HepG2 (cell line): ENCODE data around the gene SNAI3. TPM values are rescaled to one million over a fixed set of nuclear protein-coding genes. Genes with fewer than 3 reads are reported as not detected.

Experiments
- ATF1 ChIP-seq: IDR thresholded peaks from 2 replicates; pipeline ENCODE4 v1.6.1; 2016; ENCODE audit warnings: mild to moderate bottlenecking, control low read depth
- CHD2 ChIP-seq: IDR thresholded peaks from 2 replicates; pipeline ENCODE4 v1.6.1; 2011; ENCODE audit warnings: low read depth, low read length, improper control_type of control experiment
- ELF1 ChIP-seq: sonication (generic); formaldehyde crosslinking; IDR thresholded peaks from 2 replicates; pipeline ENCODE4 v1.4.0; 2020; ENCODE audit warnings: missing genetic modification reagents
- KDM5A ChIP-seq: fragments of 200-600 bp; sonication (generic); IDR thresholded peaks from 2 replicates; pipeline ENCODE4 v1.7.0; 2018; ENCODE audit warnings: antibody characterized with exemption, mild to moderate bottlenecking, low read length, borderline replicate concordance
- SALL1 ChIP-seq: sonication (generic); formaldehyde crosslinking; IDR thresholded peaks from 2 replicates; pipeline ENCODE4 v1.8.0; 2022; ENCODE audit warnings: mild to moderate bottlenecking, missing genetic modification reagents
- TAF15 ChIP-seq: fragments of 200-400 bp; formaldehyde crosslinking; IDR thresholded peaks from one replicate; pipeline ENCODE4 v1.6.1; 2018; ENCODE audit warnings: mild to moderate bottlenecking, low read depth, low read length; ENCODE audit not compliant: poor library complexity, severe bottlenecking
- ZNF563 ChIP-seq: sonication (generic); formaldehyde crosslinking; IDR thresholded peaks from 2 replicates; pipeline ENCODE4 v1.8.0; 2022; ENCODE audit warnings: mild to moderate bottlenecking, moderate library complexity, missing genetic modification reagents
- polyA plus RNA-seq, 8 experiments: library from polyadenylated mRNA; depleted of rRNA in 3 of 8; stranded (reverse) in 7 of 8; unstranded in 1 of 8; fragments of >200 nt; fragmentation: Illumina TruSeq in 4 of 8; extraction: Trizol in 4 of 8; gene quantifications; 2 replicates each; pipeline versions ENCODE4 v1.2.1 to v1.2.3, GENCODE V29; 2011 to 2016; ENCODE audit warnings: low read depth in 4 of 8, missing spikeins in 1 of 8, mixed read lengths in 1 of 8; ENCODE audit not compliant: insufficient read depth in 1 of 8
- total RNA-seq, 5 experiments: library from RNA; depleted of rRNA; stranded (reverse); fragments of >200 nt; fragmentation: Illumina TruSeq; extraction: Trizol; gene quantifications; 2 replicates each; pipeline ENCODE4 v1.2.3, GENCODE V29; 2016; ENCODE audit warnings: low read depth in 1 of 5
- TF ChIP-seq, protein P1 (sequence below): sonication (generic); formaldehyde crosslinking; IDR thresholded peaks from 2 replicates; pipeline ENCODE4 v1.5.1; 2020; ENCODE audit warnings: mild to moderate bottlenecking, missing genetic modification reagents, moderate library complexity
- TF ChIP-seq, protein P2 (sequence below): IDR thresholded peaks from 2 replicates; pipeline ENCODE4 v1.6.1; 2016; ENCODE audit warnings: mild to moderate bottlenecking
- TF ChIP-seq, protein P3 (sequence below): sonication (generic); formaldehyde crosslinking; IDR thresholded peaks from 2 replicates; pipeline ENCODE4 v1.5.1; 2020; ENCODE audit warnings: mild to moderate bottlenecking, missing genetic modification reagents
- TF ChIP-seq, protein P4 (sequence below): sonication (generic); formaldehyde crosslinking; IDR thresholded peaks from 2 replicates; pipeline ENCODE4 v1.4.0; 2020; ENCODE audit warnings: mild to moderate bottlenecking, low read depth, missing genetic modification reagents
- TF ChIP-seq, protein P5 (sequence below): fragments of 450-650 bp; IDR thresholded peaks from 2 replicates; pipeline ENCODE4 v1.6.1; 2016
- TF ChIP-seq, protein P6 (sequence below): sonication (generic); formaldehyde crosslinking; IDR thresholded peaks from 2 replicates; pipeline ENCODE4 v1.4.0; 2020; ENCODE audit warnings: missing genetic modification reagents

SNAI3 gene
- total and polyA plus RNA-seq, 2 of the 13 experiments (the other 11 are each of a cell fraction or from before 2014, with no cell fraction given), result 0.09 to 0.18 TPM

DNA sequence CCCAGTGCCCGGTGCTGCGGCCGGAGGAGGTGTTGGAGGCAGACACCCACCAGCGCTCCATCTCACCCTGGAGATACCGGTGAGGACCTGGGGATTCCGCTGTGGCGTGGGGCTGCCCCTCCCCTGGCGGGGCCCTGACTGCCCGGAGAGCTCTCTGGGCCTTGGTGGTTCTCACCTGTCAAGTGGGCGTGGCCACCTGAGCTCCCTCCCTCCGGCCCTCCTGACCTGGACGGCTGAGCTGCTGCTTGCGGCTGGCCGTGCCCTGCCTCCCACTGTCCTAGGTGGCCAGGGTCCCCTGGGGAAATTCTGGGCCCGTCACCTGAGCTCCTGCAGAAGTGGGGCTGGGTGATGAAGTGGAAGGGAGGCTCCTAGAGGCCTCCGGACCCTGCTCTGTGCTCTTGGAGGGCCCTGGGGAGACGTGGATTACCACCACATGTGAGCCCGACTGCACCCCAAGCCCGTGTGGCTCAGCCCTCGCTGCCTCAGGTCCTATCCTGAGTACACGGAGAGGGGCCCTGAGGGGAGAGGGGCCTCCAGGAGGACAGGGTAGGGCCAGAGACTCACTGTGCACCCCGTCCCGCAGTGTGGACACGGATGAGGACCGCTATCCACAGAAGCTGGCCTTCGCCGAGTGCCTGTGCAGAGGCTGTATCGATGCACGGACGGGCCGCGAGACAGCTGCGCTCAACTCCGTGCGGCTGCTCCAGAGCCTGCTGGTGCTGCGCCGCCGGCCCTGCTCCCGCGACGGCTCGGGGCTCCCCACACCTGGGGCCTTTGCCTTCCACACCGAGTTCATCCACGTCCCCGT, 46.9 kb downstream of the SNAI3 start (continued):
- TF ChIP-seq ATF1 (CRISPR knock-in tag) (no peak), TAF15 (no peak), ELF1 (no peak), CHD2 (no peak), KDM5A (no peak), ZNF563 (CRISPR knock-in tag) (peak; percentile 49; the same call in 1 of the 2 replicates), SALL1 (CRISPR knock-in tag) (no peak; the same call in 1 of the 2 replicates)
- TF ChIP-seq, protein P1, sequence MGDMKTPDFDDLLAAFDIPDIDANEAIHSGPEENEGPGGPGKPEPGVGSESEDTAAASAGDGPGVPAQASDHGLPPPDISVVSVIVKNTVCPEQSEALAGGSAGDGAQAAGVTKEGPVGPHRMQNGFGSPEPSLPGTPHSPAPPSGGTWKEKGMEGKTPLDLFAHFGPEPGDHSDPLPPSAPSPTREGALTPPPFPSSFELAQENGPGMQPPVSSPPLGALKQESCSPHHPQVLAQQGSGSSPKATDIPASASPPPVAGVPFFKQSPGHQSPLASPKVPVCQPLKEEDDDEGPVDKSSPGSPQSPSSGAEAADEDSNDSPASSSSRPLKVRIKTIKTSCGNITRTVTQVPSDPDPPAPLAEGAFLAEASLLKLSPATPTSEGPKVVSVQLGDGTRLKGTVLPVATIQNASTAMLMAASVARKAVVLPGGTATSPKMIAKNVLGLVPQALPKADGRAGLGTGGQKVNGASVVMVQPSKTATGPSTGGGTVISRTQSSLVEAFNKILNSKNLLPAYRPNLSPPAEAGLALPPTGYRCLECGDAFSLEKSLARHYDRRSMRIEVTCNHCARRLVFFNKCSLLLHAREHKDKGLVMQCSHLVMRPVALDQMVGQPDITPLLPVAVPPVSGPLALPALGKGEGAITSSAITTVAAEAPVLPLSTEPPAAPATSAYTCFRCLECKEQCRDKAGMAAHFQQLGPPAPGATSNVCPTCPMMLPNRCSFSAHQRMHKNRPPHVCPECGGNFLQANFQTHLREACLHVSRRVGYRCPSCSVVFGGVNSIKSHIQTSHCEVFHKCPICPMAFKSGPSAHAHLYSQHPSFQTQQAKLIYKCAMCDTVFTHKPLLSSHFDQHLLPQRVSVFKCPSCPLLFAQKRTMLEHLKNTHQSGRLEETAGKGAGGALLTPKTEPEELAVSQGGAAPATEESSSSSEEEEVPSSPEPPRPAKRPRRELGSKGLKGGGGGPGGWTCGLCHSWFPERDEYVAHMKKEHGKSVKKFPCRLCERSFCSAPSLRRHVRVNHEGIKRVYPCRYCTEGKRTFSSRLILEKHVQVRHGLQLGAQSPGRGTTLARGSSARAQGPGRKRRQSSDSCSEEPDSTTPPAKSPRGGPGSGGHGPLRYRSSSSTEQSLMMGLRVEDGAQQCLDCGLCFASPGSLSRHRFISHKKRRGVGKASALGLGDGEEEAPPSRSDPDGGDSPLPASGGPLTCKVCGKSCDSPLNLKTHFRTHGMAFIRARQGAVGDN (CRISPR knock-in tag), result peak; percentile 78
- TF ChIP-seq, protein P2, sequence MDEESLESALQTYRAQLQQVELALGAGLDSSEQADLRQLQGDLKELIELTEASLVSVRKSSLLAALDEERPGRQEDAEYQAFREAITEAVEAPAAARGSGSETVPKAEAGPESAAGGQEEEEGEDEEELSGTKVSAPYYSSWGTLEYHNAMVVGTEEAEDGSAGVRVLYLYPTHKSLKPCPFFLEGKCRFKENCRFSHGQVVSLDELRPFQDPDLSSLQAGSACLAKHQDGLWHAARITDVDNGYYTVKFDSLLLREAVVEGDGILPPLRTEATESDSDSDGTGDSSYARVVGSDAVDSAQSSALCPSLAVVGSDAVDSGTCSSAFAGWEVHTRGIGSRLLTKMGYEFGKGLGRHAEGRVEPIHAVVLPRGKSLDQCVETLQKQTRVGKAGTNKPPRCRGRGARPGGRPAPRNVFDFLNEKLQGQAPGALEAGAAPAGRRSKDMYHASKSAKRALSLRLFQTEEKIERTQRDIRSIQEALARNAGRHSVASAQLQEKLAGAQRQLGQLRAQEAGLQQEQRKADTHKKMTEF (CRISPR knock-in tag), result 0 out of 2 replicates have a peak, but pooled peaks have one; percentile 25
- TF ChIP-seq, protein P3, sequence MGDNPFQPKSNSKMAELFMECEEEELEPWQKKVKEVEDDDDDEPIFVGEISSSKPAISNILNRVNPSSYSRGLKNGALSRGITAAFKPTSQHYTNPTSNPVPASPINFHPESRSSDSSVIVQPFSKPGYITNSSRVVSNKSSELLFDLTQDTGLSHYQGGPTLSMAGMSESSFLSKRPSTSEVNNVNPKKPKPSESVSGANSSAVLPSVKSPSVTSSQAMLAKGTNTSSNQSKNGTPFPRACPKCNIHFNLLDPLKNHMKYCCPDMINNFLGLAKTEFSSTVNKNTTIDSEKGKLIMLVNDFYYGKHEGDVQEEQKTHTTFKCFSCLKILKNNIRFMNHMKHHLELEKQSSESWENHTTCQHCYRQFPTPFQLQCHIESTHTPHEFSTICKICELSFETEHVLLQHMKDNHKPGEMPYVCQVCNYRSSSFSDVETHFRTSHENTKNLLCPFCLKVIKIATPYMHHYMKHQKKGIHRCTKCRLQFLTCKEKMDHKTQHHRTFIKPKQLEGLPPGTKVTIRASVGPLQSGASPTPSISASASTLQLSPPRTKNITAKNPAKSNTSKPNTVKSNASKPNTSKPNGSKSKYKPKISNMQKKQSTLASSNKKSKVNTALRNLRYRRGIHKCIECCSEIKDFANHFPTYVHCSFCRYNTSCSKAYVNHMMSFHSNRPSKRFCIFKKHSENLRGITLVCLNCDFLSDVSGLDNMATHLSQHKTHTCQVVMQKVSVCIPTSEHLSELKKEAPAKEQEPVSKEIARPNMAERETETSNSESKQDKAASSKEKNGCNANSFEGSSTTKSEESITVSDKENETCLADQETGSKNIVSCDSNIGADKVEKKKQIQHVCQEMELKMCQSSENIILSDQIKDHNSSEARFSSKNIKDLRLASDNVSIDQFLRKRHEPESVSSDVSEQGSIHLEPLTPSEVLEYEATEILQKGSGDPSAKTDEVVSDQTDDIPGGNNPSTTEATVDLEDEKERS (CRISPR knock-in tag), result no peak
- TF ChIP-seq, protein P4, sequence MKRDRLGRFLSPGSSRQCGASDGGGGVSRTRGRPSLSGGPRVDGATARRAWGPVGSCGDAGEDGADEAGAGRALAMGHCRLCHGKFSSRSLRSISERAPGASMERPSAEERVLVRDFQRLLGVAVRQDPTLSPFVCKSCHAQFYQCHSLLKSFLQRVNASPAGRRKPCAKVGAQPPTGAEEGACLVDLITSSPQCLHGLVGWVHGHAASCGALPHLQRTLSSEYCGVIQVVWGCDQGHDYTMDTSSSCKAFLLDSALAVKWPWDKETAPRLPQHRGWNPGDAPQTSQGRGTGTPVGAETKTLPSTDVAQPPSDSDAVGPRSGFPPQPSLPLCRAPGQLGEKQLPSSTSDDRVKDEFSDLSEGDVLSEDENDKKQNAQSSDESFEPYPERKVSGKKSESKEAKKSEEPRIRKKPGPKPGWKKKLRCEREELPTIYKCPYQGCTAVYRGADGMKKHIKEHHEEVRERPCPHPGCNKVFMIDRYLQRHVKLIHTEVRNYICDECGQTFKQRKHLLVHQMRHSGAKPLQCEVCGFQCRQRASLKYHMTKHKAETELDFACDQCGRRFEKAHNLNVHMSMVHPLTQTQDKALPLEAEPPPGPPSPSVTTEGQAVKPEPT (CRISPR knock-in tag), result no peak
- TF ChIP-seq, protein P5, sequence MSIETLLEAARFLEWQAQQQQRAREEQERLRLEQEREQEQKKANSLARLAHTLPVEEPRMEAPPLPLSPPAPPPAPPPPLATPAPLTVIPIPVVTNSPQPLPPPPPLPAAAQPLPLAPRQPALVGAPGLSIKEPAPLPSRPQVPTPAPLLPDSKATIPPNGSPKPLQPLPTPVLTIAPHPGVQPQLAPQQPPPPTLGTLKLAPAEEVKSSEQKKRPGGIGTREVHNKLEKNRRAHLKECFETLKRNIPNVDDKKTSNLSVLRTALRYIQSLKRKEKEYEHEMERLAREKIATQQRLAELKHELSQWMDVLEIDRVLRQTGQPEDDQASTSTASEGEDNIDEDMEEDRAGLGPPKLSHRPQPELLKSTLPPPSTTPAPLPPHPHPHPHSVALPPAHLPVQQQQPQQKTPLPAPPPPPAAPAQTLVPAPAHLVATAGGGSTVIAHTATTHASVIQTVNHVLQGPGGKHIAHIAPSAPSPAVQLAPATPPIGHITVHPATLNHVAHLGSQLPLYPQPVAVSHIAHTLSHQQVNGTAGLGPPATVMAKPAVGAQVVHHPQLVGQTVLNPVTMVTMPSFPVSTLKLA, result no peak
- TF ChIP-seq, protein P6, sequence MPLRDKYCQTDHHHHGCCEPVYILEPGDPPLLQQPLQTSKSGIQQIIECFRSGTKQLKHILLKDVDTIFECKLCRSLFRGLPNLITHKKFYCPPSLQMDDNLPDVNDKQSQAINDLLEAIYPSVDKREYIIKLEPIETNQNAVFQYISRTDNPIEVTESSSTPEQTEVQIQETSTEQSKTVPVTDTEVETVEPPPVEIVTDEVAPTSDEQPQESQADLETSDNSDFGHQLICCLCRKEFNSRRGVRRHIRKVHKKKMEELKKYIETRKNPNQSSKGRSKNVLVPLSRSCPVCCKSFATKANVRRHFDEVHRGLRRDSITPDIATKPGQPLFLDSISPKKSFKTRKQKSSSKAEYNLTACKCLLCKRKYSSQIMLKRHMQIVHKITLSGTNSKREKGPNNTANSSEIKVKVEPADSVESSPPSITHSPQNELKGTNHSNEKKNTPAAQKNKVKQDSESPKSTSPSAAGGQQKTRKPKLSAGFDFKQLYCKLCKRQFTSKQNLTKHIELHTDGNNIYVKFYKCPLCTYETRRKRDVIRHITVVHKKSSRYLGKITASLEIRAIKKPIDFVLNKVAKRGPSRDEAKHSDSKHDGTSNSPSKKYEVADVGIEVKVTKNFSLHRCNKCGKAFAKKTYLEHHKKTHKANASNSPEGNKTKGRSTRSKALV (CRISPR knock-in tag), result peak; percentile 68
